ENCODE measurements around the gene A2ML1. TPM values are rescaled to one million over a fixed set of nuclear protein-coding genes. Genes with fewer than 3 reads are reported as not detected.
"Not testable (repeated sequence)": the region's sequence is repeated elsewhere in the genome, so short reads cannot be mapped to it uniquely, and the experiment has no call there.

A2ML1 gene
- total and polyA plus RNA-seq, 7 donors, result 0.06 to 0.60 TPM; not detected in 5

DNA sequence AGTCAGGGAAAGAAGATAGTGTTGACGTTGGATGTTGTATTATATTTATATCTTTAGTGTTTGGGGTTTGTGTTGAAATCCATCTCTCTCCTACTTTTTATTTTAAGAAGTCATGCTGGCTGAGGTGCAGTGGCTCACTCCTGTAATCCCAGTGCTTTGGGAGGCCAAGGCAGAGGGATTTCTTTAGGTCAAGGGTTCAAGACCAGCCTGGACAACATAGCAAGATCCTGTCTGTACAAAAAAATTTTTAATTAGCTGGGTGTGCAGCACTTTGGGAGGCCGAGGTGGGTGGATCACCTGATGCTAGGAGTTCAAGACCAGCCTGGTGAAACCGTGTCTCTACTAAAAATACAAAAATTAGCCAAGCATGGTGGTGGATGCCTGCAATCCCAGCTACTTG lies 23.9 kb downstream of the A2ML1 start:
- peaks cover 0 to 7% (median 0%) of the 10 kb centered on the region in 4 donors for H3K4me1 ChIP-seq
- no peak overlapping the region for H3K27ac ChIP-seq
- 60 to 85% methylated on average over 3 of the region's 3 CpGs for WGBS, 2 donors
- H3K36me3 ChIP-seq, result no peaks in the 10 kb centered on the region
- no peak for DNase-seq
- no peak overlapping the region for H3K4me3 ChIP-seq
- intact Hi-C loops (cut with DNase I), result no loop called here
- H3K9me3 ChIP-seq, result no peaks in the 10 kb centered on the region
- H3K27me3 ChIP-seq, result no peaks in the 10 kb centered on the region
- TF ChIP-seq CTCF (IDR thresholded peaks at IDR 0.05) (no peak), POLR2A (IDR thresholded peaks at IDR 0.05) (no peak), EP300 (IDR thresholded peaks at IDR 0.05) (no peak), POLR2AphosphoS5 (IDR thresholded peaks at IDR 0.05) (no peak)

- H3K4me1 ChIP-seq, result peaks cover 0 to 7% (median 0%) of the 10 kb centered on the region in 4 donors
- no peak overlapping the region for H3K27ac ChIP-seq
- no peaks in the 10 kb centered on the region for H3K9me3 ChIP-seq
- no peaks in the 10 kb centered on the region for H3K27me3 ChIP-seq
- intact Hi-C loops (cut with DNase I), result no loop called here
- no peak overlapping the region for H3K4me3 ChIP-seq
- WGBS, 2 donors, result 91 to 92% methylated on average over 6 of the region's 6 CpGs
- TF ChIP-seq EP300 (IDR thresholded peaks at IDR 0.05) (no peak), POLR2A (IDR thresholded peaks at IDR 0.05) (no peak), POLR2AphosphoS5 (IDR thresholded peaks at IDR 0.05) (no peak), CTCF (IDR thresholded peaks at IDR 0.05) (no peak)
- DNase-seq, result no peak
- H3K36me3 ChIP-seq, result no peaks in the 10 kb centered on the region
Measured at GRCh38 chr12:8847435-8847834, 25.0 kb downstream of the A2ML1 start.

DNA sequence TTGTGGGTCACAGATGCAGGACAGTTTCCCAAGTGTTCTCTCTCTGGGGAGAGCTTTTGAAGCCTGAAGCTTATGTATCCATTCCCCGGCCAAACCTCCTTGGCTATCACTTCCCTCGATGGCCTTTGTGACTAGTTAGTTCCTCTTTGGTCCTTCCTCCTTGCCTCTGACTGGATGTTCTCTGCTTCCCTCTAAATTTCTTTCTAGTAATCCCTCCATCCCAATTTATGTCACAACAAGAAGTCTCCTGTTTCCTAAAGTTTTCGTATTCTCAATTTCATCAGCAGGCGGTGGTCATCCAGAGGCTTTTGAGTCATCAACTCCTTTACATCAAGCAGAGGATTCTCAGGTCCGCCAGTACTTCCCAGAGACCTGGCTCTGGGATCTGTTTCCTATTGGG lies 27.5 kb downstream of the A2ML1 start:
- Histone ChIP-seq H3K9me3 (no peaks in the 10 kb centered on the region), H3K27me3 (no peaks in the 10 kb centered on the region), H3K4me3 (no peak overlapping the region), H3K36me3 (no peaks in the 10 kb centered on the region), H3K27ac (no peak overlapping the region), H3K4me1 (peaks cover 0 to 3% (median 0%) of the 10 kb centered on the region in 4 donors)
- no peak for DNase-seq
- intact Hi-C loops (cut with DNase I), result no loop called here
- no peak for TF ChIP-seq POLR2AphosphoS5 (IDR thresholded peaks at IDR 0.05)
- TF ChIP-seq EP300 (IDR thresholded peaks at IDR 0.05), result no peak
- no peak for TF ChIP-seq CTCF (IDR thresholded peaks at IDR 0.05)
- 79 to 81% methylated on average over 5 of the region's 5 CpGs for WGBS, 2 donors

DNA sequence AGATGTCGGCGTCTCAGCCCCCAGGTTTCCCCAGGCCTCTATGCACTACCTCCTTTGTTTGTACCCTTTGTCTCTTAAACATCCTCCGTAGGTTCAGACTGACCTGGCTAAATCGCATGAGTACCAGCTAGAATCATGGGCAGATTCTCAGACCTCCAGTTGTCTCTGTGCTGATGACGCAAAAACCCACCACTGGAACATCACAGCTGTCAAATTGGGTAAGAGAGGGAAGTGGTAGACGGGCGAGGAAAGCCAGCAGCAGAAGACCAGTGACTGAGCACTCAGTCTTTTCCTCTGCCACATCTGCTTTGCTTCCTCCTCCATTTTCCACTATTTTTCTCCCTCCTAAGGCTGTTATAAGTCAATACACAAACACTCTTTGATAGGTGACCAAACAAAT lies 29.7 kb downstream of the A2ML1 start:
- TF ChIP-seq POLR2AphosphoS5 (IDR thresholded peaks at IDR 0.05), result no peak
- TF ChIP-seq CTCF (IDR thresholded peaks at IDR 0.05), result no peak
- TF ChIP-seq EP300 (IDR thresholded peaks at IDR 0.05), result no peak
- TF ChIP-seq POLR2A (IDR thresholded peaks at IDR 0.05), result no peak
- no peak for DNase-seq
- intact Hi-C loops (cut with DNase I), result no loop called here
- no peaks in the 10 kb centered on the region for H3K36me3 ChIP-seq
- H3K4me1 ChIP-seq, result no peaks in the 10 kb centered on the region
- no peak overlapping the region for H3K4me3 ChIP-seq
- H3K27ac ChIP-seq, result no peak overlapping the region
- H3K27me3 ChIP-seq, result no peaks in the 10 kb centered on the region
- WGBS, 2 donors, result 77% methylated on average over 7 of the region's 7 CpGs
- no peaks in the 10 kb centered on the region for H3K9me3 ChIP-seq

- Histone ChIP-seq H3K27ac (no peak overlapping the region), H3K36me3 (no peaks in the 10 kb centered on the region), H3K4me1 (no peaks in the 10 kb centered on the region), H3K27me3 (no peaks in the 10 kb centered on the region), H3K9me3 (no peaks in the 10 kb centered on the region), H3K4me3 (no peak overlapping the region)
- no peak for DNase-seq
- intact Hi-C loops (cut with DNase I), result no loop called here
- TF ChIP-seq POLR2A (IDR thresholded peaks at IDR 0.05), result no peak
- TF ChIP-seq POLR2AphosphoS5 (IDR thresholded peaks at IDR 0.05), result no peak
- no peak for TF ChIP-seq CTCF (IDR thresholded peaks at IDR 0.05)
- TF ChIP-seq EP300 (IDR thresholded peaks at IDR 0.05), result no peak
- 43 to 47% methylated on average over 2 of the region's 2 CpGs for WGBS, 2 donors
Measured at GRCh38 chr12:8855891-8856290, 33.5 kb downstream of the A2ML1 start.

- intact Hi-C loops (cut with DNase I); H3K27ac ChIP-seq; H3K27me3 ChIP-seq; H3K4me1 ChIP-seq; DNase-seq; H3K9me3 ChIP-seq; H3K36me3 ChIP-seq; H3K4me3 ChIP-seq: not testable (repeated sequence)
- WGBS, 2 donors, result 92 to 96% methylated on average over 4 of the region's 4 CpGs
Measured at GRCh38 chr12:8859448-8859847, 37.0 kb downstream of the A2ML1 start.
